ENCODE results near the gene PDGFC.

Gene PDGFC

DNA sequence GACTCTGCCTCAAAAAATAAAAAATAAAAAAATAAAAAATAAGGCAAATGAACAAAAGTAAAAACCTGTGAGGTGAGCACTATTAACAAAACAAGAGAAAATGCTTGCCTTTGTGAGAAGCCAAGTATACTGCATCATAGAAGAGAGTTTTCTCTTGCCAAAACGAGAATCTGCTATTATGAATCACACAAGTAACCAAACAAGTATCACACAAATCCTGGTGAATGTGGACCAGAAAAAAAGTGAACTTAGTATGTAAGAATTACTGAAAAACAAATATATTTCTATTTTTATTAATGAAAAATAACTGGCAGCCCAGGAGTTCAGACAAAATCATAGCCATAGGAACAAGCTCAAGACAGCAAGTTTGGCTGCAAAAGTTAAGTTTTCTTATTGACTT lies 193.5 kb downstream of the PDGFC start:
- FAIRE-seq: no peak

DNA sequence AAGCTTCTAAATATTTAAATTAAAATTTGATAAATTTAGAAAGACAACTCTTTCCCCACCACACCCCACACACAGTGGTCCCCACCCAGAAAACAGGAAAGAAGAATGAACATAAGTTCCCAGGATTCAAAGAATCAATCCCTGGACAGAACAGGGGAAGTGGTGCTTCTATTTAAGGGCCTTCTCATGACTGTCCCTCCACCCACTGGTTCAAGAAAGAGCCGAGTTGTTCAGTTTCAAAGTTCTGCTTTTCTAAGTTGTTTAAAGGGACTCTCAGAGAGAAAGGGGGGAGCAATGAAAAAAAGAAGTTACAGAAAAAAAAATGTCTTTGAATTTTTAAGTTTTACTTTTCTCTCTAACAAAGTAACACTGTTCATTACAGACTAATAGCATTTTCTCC lies 195.8 kb downstream of the PDGFC start:
- FAIRE-seq: peak; percentile 26

DNA sequence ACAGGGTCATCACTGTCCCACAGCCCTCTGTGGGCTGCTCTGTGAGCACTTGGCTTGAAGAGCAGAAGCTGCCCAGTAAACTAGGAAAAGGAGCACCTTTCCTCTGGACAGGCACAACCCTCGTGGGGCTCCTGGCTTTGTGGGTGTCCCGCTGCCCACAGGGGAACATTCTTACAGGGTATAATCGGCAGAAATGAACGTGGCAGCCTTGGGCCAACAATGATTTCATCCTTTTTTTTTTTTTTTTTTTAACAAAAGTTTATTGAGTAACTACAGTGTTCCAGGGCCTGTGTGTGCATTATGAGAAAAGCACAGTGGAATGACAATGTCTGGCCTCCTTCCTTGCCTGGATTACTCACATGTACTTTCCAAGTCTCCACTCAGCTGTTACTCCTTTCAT lies 197.2 kb downstream of the PDGFC start:
- FAIRE-seq: no peak

DNA sequence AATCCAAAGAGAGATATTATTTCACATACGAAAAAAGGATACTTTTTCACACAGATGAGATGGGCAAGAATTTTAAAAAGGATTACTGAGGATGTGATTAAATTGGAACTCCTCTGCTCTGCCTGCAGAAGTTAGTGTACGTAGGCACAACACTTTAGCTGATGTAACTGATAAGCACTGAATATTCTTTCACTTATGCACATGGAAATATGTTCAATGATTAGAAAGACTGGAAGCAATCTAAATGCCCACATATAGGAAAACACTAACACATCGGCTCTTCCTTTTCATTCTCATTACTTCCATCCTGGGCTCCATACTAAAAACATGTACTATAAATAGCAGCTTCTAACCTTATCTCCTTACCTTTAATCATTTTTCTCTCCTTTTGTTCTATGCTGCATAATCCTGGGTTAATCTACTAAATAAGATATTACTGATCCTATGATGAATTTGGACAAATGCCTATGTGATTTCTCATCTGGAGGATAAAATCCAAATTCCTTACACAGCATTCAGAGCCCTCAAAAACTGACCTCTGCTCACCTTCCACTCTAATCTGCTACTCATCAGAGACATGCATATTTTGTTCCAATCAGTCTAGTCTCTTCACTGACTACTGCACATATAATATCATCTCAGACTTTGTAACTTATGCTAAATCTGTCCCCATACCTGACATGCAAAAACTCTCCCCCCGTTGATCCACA lies 197.8 kb downstream of the PDGFC start:
- FAIRE-seq: no peak

DNA sequence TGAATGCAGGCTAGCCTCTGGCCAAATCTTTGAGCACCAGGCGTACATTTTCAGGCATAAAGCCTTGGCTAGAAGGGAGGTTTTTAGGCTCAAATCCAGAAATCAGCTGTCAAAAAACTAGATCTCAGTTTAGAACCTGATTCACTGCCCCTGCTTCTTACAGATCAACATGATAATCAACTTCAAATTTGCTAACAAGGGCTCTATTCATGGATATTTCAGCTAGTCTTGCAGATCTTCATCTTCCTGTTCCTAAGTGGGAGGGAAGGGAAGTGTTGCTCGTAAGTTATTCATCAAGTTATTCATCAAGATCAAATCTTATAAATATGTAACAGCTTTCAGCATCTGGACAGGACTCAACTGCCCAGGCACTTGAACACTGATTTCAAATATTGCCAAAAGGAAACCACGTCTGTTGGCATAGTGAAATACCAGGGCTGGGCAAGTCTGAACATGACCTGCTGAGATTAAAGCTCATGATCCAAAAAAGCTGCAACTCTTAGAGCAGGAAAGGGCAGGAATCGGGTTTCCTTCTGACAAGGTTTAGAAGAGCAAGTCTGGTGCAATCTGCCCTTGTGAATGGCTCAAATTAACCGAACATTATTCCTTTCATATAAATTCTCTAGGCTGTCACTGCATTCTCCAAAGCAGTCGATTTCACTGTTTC lies 200.3 kb downstream of the PDGFC start:
- peak; percentile 90 for FAIRE-seq

DNA sequence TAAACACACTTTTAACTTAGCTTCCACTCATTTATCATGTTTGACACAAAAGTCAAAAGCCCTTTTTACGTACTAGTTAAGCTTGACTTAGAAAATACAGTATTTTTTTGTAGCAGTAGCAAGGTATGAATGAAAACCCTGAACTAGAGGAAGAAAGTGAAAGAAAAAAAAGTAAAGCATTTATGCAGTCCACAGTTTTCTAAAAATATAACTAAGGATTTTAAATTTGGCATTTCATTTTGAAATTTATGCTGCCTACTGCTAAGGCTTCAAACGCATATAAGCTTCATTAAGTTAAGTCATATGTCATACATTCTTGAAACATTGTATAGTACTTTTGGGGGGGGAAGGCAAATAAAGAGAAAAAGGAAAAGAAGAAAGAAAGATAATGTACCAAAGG lies 201.5 kb downstream of the PDGFC start:
- FAIRE-seq: no peak

DNA sequence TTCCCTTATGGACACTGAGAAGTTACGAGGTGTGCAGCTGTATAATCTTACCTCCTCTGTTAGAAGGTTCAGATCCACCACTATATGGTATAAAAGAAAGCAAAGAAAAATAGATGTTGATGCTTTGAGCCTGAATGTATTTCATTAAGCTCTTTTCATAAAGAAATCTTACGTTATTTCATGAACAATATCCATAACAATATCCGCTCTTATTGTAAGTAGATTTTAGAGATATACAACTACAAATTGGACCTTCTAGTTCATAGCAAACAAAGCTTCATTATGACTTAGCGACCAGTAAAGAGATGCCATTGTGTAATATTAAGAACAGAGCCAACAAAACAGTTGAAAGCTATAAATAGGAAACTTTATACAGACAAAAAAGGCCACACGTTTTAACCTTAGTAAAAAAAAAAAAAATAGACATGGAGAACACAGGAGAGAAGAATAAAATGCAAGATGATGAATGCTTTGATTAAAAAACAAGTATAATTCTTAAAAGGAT lies 203.6 kb downstream of the PDGFC start:
- no peak for FAIRE-seq

DNA sequence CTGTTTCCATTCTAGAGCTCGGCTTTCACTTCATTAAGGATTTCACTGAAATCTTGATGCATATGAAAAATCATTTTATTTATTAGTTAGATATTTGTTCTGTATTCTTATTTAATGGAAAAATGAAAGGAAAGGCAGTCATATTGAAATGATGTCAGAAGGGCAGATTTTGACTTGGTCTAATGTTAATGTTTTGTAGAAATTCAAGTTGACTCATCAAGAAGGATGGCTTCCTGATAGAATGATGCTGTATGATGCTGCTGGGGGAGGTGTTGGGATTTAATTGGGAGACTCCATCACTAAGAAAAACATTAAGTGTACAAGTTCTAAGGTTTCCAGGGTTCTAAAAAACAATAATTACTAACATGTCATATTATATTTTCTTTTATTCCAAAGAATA lies 204.8 kb downstream of the PDGFC start:
- FAIRE-seq: no peak

DNA sequence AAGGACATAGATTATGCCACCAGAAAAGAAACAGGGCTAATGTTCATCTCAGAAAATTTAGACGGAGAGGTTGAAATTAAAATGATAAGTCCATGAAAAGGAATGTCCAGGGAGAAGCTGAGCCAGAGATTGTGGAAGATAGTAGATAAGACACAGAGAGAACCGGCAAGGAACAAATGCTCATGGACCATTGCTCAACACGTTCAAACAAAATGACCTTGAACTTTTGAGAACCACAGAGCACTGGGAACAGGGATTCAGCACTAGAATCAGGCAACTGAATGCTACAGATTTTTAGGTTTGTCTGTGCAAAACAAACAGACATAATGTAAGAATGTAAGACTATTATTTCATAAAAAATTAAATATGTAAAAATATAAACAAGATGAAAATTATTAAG lies 206.3 kb downstream of the PDGFC start:
- no peak for FAIRE-seq

DNA sequence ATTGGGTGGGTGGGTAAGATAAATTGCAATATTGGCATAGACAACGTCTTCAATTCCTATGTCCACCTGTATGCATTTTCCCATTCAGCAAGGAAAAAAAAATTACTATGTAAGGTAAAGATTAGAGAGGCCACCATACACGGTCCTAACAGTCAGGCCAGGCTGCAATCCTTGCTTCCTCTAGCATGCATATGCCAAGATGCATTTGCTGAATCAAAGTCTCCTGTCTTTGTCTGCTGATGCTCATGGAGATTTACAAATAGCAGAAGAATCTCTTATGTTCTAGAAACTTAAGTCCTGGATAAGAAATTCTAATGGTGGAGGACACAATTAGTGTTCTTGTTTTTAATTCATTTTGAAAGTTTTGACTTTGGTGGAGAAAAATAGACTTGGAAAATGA lies 206.8 kb downstream of the PDGFC start:
- FAIRE-seq: no peak

DNA sequence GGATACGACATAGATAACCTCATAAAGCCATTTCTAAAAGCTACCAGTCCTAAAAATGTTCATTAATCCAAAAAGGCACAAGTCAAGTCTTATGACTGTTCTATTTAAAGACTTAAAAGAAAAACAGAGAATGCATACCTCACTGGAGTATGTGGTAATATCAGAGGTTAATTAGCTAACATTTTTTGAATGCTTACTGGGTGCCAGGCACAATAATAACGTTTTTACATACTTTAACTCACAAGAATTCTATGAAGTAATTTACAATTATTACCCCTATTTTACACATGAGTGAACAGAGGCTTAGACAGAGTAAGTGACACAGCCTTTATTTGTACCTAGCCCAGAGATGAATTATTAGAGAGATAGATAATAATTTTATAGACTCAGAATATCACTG lies 207.5 kb downstream of the PDGFC start:
- FAIRE-seq: no peak

DNA sequence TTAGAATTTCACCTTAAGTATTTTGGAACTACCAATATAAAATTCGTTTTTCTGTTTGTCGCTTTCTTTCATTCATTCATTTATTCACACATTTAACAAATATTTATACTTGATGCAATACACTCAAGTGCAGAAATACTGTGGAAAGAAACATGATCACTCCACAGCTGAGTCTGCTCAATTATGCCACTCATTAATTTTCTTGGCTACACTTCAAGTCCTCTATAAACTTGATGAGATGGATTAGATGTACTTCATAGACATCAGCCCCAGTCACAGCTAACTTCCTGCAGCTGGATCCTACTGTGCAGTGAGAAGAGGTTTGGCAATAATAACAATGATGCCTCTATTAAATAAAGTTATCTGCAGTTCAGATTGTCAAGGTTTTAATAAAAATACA lies 208.1 kb downstream of the PDGFC start:
- FAIRE-seq: no peak

DNA sequence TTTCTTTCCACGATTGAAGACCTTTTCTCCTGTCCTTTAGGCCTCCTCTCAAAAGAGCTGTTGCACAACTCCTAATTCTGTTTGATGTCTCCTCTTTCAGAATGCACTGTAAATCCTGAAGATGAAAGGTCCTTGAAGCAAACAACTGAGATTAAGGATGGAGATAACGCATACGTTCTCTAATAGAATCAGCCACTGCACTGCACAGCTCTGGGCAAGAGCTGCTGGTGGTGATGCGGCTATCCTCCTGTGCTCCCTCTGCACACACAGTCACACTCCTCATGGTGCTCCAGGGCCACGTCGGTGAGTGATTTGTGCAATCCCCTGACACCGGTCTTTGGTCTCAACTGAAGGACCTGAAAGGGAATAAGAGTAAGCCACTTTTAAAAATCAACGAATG lies 208.7 kb downstream of the PDGFC start:
- no peak for FAIRE-seq

DNA sequence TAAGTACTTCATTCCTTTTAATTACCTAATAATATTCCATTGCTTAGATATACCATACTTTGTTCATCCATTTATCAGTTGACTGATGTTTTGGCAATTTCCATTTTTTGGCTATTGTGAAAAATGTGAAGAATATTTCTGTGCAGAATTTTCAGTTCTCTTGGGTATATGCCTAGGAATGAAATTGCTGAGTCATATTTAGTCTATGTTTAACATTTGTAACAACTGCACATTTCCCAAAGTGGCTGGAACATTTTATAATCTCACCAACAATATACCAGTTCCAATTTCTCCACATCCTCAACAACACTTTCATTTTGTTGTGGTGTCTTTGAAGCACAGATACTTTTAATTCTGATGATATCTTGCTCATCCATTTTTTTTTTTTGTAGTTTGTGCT lies 215.5 kb downstream of the PDGFC start:
- FAIRE-seq: no peak

DNA sequence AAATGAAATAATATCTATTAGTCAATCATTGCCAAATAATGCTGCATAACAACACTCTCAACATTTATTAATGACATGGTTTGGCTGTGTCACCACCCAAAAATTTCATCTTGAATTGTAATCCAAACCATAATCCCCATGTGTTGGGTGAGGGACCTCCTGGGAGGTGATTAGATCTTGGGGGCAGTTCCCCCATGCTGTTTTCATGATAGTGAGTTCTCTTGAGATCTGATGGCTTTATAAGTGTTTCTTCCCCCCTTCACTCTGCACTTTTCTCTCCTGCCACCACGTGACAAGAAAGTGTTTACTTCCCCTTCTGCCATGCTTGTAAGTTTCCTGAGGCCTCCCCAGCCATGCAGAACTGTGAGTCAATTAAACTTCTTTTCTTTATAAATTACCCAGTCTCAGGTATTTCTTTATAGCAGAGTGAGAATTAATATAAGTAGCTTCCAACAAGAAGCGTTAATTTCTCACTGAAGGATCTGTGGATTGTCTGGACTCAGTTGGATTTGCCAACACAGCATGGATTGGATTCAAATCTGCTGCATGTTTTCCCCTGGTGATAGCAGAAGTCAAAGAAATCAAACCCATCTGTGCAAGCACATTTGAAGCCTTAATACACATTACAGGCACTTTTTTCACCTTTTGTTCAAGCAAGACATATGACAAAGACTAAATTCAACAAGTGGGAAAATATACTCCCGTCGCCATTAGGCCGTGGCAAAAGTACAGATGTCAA lies 216.6 kb downstream of the PDGFC start:
- FAIRE-seq: no peak

DNA sequence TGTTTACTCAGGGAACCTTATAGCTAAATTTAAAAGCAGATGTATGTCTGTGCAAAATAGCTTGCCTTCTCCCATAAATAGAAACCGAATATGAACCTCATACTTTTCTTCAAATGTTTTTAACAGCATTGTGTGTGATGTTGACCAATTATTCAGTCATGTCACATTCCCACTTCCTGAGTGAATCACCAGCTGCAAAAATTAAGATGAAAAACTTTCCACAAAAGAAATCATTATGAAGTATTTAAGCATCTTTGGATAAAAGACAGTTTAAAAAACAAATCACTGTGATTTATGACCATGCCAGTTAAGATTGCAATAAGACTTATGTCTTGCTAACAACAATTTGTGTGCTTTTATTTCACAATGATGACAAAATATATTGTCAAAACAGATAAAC lies 220.1 kb downstream of the PDGFC start:
- no peak for FAIRE-seq

DNA sequence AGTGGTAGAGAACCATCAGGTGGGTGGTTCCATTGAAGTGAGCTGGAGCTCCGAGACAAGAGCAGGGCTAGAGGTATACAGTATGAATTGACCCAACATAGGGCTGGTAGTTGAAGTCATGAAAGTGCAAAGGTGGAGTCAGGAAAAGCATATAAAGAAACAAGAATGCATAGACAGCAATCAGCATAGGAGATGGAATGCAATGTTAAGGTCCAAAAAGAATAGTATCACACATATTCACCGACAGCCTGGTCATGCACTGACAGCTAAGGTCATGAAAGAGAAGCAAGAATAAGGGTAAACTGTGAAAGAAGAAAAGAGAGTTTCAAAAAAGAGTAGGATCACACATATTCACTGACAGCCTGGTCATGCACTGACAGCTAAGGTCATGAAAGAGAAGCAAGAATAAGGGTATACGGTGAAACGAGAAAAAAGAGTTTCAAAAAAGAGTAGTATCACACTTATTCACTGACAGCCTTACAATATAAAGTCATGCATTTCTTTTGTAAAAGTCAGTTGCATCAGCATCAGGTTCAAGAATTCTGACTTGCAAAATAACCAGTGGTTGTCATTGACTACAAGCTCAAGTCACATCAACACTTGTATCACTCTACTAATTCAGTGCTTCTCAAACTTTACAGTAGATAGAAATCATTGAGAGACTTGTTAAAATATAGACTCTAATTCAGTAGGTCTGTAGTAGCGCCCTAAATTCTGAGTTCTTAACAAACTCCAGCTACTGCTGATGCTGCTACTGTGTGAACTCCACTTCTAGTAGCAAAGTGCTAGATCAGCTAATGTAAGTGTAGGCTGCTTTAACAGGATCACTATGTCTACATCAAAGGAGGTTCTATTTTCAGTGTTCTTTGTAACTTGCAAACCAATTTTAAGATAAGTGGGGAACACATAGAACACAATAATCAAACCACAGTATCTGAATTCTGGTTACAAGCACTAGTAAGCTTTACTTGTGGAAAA lies 221.9 kb downstream of the PDGFC start:
- FAIRE-seq: no peak

DNA sequence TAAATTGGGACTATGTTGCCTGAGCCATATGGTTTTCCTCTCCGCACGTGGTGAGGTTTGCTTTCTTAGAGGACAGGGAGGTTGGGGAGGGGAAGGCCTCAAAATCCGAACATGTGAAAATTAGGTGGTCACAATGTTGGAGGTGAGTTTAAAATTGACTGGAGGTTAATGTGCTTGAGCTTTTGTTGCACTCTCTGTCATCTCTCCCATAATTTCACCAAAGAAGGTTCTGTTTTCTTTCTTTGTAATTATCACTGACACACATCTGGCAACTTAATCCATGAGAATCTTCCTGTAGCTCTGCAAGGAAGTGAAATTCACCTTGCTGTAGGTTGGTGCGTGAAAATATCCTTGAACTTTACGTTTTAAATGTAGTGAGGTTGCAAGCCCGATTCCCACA lies 225.5 kb downstream of the PDGFC start:
- FAIRE-seq: no peak

DNA sequence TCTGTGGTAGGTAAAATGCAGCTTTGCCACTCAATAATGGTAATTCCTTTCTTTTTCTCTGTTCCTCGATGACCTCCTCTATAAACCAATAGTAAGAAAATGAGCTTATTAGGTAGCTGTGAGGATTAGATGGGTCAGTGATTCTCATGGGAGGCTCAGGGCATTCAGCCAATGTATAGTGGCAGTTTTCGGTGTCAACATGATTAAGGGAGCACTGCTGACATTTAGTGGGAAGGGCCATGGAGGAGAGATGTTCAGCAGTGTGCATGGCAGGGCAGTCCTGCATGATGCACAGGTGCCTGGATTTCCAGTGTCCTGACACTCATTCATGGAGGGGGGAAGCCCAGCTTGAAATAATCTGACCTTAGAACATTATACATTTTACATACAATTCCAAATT lies 232.8 kb downstream of the PDGFC start:
- no peak for FAIRE-seq

DNA sequence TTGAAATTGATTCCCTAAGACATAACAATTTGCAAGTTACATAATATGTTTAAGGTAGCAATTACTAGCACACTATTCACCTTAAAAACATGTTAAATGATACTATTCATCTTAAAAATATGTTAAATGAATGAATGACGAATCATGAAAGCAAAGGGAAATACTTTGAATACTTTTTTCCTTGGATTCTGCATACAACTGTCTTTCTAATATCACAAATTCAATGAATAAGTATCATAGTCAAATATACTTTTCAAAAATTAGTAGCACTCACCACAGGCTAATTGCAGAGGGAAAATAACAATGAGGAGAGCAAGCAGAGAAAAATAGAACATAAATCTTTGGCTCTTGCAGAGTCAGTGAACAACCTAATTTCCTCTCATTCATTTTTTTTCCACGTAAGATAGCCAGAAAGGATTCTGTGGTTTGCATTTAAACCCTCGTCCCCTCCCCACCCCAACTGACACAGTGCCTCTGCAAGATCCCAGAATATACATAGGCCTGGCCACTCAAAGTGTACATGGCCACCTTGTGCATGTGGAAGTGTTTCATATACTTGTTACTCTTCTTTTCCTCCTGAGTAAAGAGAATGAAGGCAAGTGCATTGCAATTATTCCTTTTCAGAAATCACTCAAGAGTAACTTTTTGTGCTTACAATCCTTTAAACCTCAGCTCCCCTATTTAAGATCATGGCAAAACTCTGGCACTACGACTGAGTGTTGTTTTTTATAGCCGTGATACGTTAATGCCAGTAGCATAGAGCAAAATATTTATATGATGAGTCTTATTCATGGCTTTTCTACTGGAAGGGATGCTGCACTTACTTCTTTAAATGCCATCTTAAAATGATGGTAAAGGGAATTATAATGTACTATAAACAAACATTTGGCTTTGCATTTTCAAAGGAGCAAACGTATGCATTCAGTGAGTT lies 236.4 kb downstream of the PDGFC start:
- FAIRE-seq: no peak

DNA sequence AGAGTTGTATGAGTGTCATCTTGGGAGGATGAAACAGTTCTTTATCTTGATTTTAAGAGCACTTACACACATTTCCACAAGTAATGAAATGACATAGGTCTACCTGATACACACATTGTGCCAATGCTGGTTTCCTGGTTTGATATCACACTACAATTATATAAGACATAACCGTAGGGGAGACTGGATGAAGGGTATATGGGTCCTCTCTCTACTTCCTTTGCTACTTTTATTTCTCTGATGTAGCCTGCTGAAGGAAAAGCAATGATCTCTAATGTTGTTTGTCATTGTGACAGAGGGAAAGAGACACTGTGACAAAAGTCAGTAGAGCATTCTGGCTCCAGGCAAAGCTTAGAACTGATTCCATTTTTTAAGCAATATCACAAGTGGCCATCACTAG lies 238.0 kb downstream of the PDGFC start:
- no peak for FAIRE-seq

DNA sequence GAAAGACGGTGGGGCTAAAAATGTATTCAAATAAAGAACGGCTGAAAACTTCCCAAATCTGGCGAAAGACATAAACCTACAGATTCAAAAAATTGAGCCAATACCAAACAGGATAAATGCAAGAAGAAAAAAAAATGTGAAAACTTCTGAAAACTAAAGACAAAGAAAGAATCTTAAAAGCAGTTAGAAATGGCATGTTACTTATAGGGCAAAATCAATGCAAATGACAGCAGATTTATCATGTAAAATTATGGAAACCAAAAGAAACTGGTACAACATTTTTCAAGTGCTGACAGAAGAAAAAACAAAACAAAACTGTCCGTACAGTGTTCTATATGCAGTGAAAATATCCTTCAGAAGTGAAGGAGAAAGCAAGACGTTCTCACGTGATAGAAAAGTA lies 239.0 kb downstream of the PDGFC start:
- no peak for FAIRE-seq

Measured in TTC549 (cell line).